ENCODE results near the gene HS3ST2.

HS3ST2 gene

GRCh38 chr16:22861580-22861979 is 47.6 kb downstream of the HS3ST2 start:
- no peak for DNase-seq (ENCODE audit: insufficient read length, low spot score)
- TF ChIP-seq SPI1 (IDR thresholded peaks at IDR 0.05; ENCODE audit: low read depth, low read length) (no peak), POLR2A (IDR thresholded peaks at IDR 0.05; ENCODE audit: low read depth, low read length) (no peak), PAX5 (IDR thresholded peaks at IDR 0.05; ENCODE audit: insufficient read depth, low read length, severe bottlenecking) (no peak)
- FAIRE-seq = no peak

GRCh38 chr16:22862046-22862445 is 48.1 kb downstream of the HS3ST2 start:
- FAIRE-seq (no peak), DNase-seq (ENCODE audit: insufficient read length, low spot score) (no peak)
- TF ChIP-seq POLR2AphosphoS5 (IDR thresholded peaks at IDR 0.05; ENCODE audit: low read depth, low read length) = no peak
- TF ChIP-seq POU2F2 (IDR thresholded peaks at IDR 0.05; ENCODE audit: low read depth, low read length) = no peak
- no peak for TF ChIP-seq PAX5 (IDR thresholded peaks at IDR 0.05; ENCODE audit: insufficient read depth, low read length, severe bottlenecking)
- no peak for TF ChIP-seq POLR2A (IDR thresholded peaks at IDR 0.05; ENCODE audit: low read depth, low read length)
- no peak for TF ChIP-seq SPI1 (IDR thresholded peaks at IDR 0.05; ENCODE audit: low read depth, low read length)
- no peak for TF ChIP-seq TAF1 (IDR thresholded peaks at IDR 0.05; ENCODE audit: low read depth, low read length)

- DNase-seq (ENCODE audit: insufficient read length, low spot score) (no peak), FAIRE-seq (no peak)
- no peak for TF ChIP-seq POLR2AphosphoS5 (IDR thresholded peaks at IDR 0.05; ENCODE audit: low read depth, low read length)
- no peak for TF ChIP-seq POU2F2 (IDR thresholded peaks at IDR 0.05; ENCODE audit: low read depth, low read length)
- TF ChIP-seq POLR2A (IDR thresholded peaks at IDR 0.05; ENCODE audit: low read depth, low read length) = no peak
- no peak for TF ChIP-seq PAX5 (IDR thresholded peaks at IDR 0.05; ENCODE audit: insufficient read depth, low read length, severe bottlenecking)
- no peak for TF ChIP-seq TAF1 (IDR thresholded peaks at IDR 0.05; ENCODE audit: low read depth, low read length)
- TF ChIP-seq SPI1 (IDR thresholded peaks at IDR 0.05; ENCODE audit: low read depth, low read length) = no peak
Observed at GRCh38 chr16:22864375-22864774, 50.4 kb downstream of the HS3ST2 start.

GRCh38 chr16:22868593-22869224 is 54.7 kb downstream of the HS3ST2 start:
- no peak for TF ChIP-seq TAF1 (IDR thresholded peaks at IDR 0.05; ENCODE audit: low read depth, low read length)
- no peak for TF ChIP-seq PAX5 (IDR thresholded peaks at IDR 0.05; ENCODE audit: insufficient read depth, low read length, severe bottlenecking)
- no peak for TF ChIP-seq POU2F2 (IDR thresholded peaks at IDR 0.05; ENCODE audit: low read depth, low read length)
- TF ChIP-seq SPI1 (IDR thresholded peaks at IDR 0.05; ENCODE audit: low read depth, low read length) = no peak
- TF ChIP-seq POLR2A (IDR thresholded peaks at IDR 0.05; ENCODE audit: low read depth, low read length) = no peak
- TF ChIP-seq POLR2AphosphoS5 (IDR thresholded peaks at IDR 0.05; ENCODE audit: low read depth, low read length) = no peak
- FAIRE-seq (no peak), DNase-seq (ENCODE audit: insufficient read length, low spot score) (no peak)

- DNase-seq (ENCODE audit: insufficient read length, low spot score) (no peak), FAIRE-seq (no peak)
- TF ChIP-seq POLR2AphosphoS5 (IDR thresholded peaks at IDR 0.05; ENCODE audit: low read depth, low read length) (no peak), POU2F2 (IDR thresholded peaks at IDR 0.05; ENCODE audit: low read depth, low read length) (no peak), TAF1 (IDR thresholded peaks at IDR 0.05; ENCODE audit: low read depth, low read length) (no peak), POLR2A (IDR thresholded peaks at IDR 0.05; ENCODE audit: low read depth, low read length) (no peak), SPI1 (IDR thresholded peaks at IDR 0.05; ENCODE audit: low read depth, low read length) (no peak), PAX5 (IDR thresholded peaks at IDR 0.05; ENCODE audit: insufficient read depth, low read length, severe bottlenecking) (no peak)
Observed at GRCh38 chr16:22871861-22872260, 57.9 kb downstream of the HS3ST2 start.

GRCh38 chr16:22874394-22874793 is 60.4 kb downstream of the HS3ST2 start:
- no peak for DNase-seq (ENCODE audit: insufficient read length, low spot score)
- TF ChIP-seq POLR2A (IDR thresholded peaks at IDR 0.05; ENCODE audit: low read depth, low read length) (no peak), POU2F2 (IDR thresholded peaks at IDR 0.05; ENCODE audit: low read depth, low read length) (no peak), POLR2AphosphoS5 (IDR thresholded peaks at IDR 0.05; ENCODE audit: low read depth, low read length) (no peak)
- FAIRE-seq = no peak

- TF ChIP-seq POLR2AphosphoS5 (IDR thresholded peaks at IDR 0.05; ENCODE audit: low read depth, low read length) (no peak), SPI1 (IDR thresholded peaks at IDR 0.05; ENCODE audit: low read depth, low read length) (no peak), POLR2A (IDR thresholded peaks at IDR 0.05; ENCODE audit: low read depth, low read length) (no peak), POU2F2 (IDR thresholded peaks at IDR 0.05; ENCODE audit: low read depth, low read length) (no peak), TAF1 (IDR thresholded peaks at IDR 0.05; ENCODE audit: low read depth, low read length) (no peak), PAX5 (IDR thresholded peaks at IDR 0.05; ENCODE audit: insufficient read depth, low read length, severe bottlenecking) (no peak)
- DNase-seq (ENCODE audit: insufficient read length, low spot score) = no peak
Observed at GRCh38 chr16:22878955-22879354, 65.0 kb downstream of the HS3ST2 start.

GRCh38 chr16:22879466-22879865 is 65.5 kb downstream of the HS3ST2 start:
- no peak for TF ChIP-seq POU2F2 (IDR thresholded peaks at IDR 0.05; ENCODE audit: low read depth, low read length)
- TF ChIP-seq PAX5 (IDR thresholded peaks at IDR 0.05; ENCODE audit: insufficient read depth, low read length, severe bottlenecking) = no peak
- no peak for TF ChIP-seq TAF1 (IDR thresholded peaks at IDR 0.05; ENCODE audit: low read depth, low read length)
- no peak for FAIRE-seq
- no peak for DNase-seq (ENCODE audit: insufficient read length, low spot score)

More at GRCh38 chr16:22878955-22879354, 65.0 kb downstream of the HS3ST2 start:
- FAIRE-seq = no peak

DNA sequence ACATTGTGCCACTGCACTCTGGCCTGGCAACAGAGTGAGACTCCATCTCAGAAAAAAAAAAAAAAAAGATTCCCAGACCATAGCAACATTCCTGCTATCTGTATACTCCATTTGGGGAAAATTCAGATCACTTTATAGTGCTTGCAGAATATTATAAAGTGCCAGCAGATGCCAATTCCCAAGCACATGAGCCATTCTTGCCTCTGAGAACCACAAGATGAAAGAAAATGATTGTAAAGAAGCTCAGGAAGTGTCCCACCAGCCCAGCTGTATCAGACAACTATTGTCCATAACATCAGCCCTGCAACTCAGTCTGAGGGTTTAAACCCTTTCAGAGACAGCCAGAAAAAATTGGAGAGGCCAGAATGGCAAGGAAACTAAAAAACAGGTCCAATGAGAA is 69.0 kb downstream of the HS3ST2 start:
- TF ChIP-seq POLR2AphosphoS5 (IDR thresholded peaks at IDR 0.05; ENCODE audit: low read depth, low read length) (no peak), TAF1 (IDR thresholded peaks at IDR 0.05; ENCODE audit: low read depth, low read length) (no peak), SPI1 (IDR thresholded peaks at IDR 0.05; ENCODE audit: low read depth, low read length) (no peak), POU2F2 (IDR thresholded peaks at IDR 0.05; ENCODE audit: low read depth, low read length) (no peak), PAX5 (IDR thresholded peaks at IDR 0.05; ENCODE audit: insufficient read depth, low read length, severe bottlenecking) (no peak), POLR2A (IDR thresholded peaks at IDR 0.05; ENCODE audit: low read depth, low read length) (no peak)
- DNase-seq (ENCODE audit: insufficient read length, low spot score) (no peak), FAIRE-seq (no peak)

GRCh38 chr16:22885951-22886350 is 72.0 kb downstream of the HS3ST2 start:
- DNase-seq (ENCODE audit: insufficient read length, low spot score) (no peak), FAIRE-seq (no peak)
- no peak for TF ChIP-seq TAF1 (IDR thresholded peaks at IDR 0.05; ENCODE audit: low read depth, low read length)
- no peak for TF ChIP-seq POLR2AphosphoS5 (IDR thresholded peaks at IDR 0.05; ENCODE audit: low read depth, low read length)
- no peak for TF ChIP-seq POU2F2 (IDR thresholded peaks at IDR 0.05; ENCODE audit: low read depth, low read length)
- TF ChIP-seq POLR2A (IDR thresholded peaks at IDR 0.05; ENCODE audit: low read depth, low read length) = no peak
- no peak for TF ChIP-seq PAX5 (IDR thresholded peaks at IDR 0.05; ENCODE audit: insufficient read depth, low read length, severe bottlenecking)
- no peak for TF ChIP-seq SPI1 (IDR thresholded peaks at IDR 0.05; ENCODE audit: low read depth, low read length)

All from GM12891 (cell line).